Right ventricle myocardium inferior (tissue), 1 donor: ENCODE results near the gene NAGK. TPM values are rescaled to one million over a fixed set of nuclear protein-coding genes. Genes with fewer than 3 reads are reported as not detected.
"Not testable (repeated sequence)": the region's sequence is repeated elsewhere in the genome, so short reads cannot be mapped to it uniquely, and the experiment has no call there.

Source experiments
- ATAC-seq: fragments of 200-7000 bp; cut with Tn5 transposase; one replicate; pipeline ENCODE4 v1.9.1; 2020; ENCODE audit warnings: mild to moderate bottlenecking, moderate library complexity
- DNase-seq: peaks from one replicate; pipeline ENCODE4 v3.0.0; 2021; ENCODE audit errors: missing footprints
- intact Hi-C: fragments of 100-400 bp; cut with DNase I; formaldehyde crosslinking; loops from one replicate; pipeline ENCODE4 v1.11.0; 2022
- long read RNA-seq: library from polyadenylated mRNA; unstranded; transcript quantifications from one replicate; pipeline ENCODE4 v2.0.0, GENCODE V29; 2021
- total RNA-seq: library from RNA; stranded (reverse); fragmentation: NEBNext Ultra II Directional; extraction: Animal tissue kit (Norgen Biotek cat#: 25700); gene quantifications from one replicate; pipeline ENCODE4 v1.2.1, GENCODE V29; 2021
- donor health status: DM: no; HTN: yes; CAD: no; lungs with severe emphysema.

NAGK gene
- 56.0 TPM for total RNA-seq
- long read RNA-seq, transcript NAGK-229 (10 exons, 1,801 nt) = major isoform, 22 of 28 reads
- long read RNA-seq, partial matches to known transcripts = 0 of 28 reads
- long read RNA-seq, other reads (novel, unspliced or antisense) = 6 of 28 reads

DNA sequence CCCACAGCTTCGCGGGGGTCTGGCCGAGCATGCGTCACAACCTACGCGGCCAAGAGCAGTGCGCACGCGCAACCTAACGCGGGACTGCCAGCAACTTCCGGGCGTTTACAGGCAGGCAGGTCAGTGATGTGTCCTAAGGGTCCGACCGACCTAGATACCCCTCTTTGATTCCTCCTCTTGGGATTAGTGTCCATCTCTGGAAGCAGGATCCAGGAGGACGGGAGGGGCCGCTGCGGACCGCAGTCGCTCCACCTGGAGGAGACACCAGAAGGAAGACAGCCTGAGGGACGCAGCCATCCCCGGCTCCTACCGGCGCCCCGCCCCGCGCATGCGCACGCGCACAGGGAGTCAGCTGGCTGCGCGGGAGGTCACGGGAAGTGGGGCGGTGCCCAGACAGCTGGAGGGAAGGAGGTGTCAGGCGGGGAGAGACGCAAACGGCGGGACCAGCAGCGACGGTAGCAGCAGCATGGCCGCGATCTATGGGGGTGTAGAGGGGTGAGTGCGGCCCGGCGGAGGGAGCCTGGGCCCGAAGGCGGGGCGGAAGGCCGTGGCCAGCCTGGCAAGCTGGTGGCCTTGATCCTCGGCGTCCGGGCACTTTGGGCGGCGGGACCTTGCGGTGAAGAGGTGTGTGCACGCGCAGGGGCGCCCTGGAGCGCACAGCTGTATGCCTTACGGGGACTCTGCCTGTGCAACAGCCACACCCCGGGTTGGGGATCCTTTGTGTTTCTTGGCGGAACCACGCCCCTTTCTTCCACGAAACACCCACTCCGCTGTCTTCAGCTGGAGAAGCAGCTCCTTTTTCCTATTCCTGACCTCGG, at the start of gene NAGK:
Gene NAGK (plus strand): TSS at position 431 of the 818 bp plus-strand sequence. CDS start 36 bp downstream, at position 467.
- intact Hi-C loops = loop anchor here (2.0 kb wide), 2 partner anchors 62 to 74 kb away; partner anchors contain the start of genes MCEE, MPHOSPH10 and TEX261

DNA sequence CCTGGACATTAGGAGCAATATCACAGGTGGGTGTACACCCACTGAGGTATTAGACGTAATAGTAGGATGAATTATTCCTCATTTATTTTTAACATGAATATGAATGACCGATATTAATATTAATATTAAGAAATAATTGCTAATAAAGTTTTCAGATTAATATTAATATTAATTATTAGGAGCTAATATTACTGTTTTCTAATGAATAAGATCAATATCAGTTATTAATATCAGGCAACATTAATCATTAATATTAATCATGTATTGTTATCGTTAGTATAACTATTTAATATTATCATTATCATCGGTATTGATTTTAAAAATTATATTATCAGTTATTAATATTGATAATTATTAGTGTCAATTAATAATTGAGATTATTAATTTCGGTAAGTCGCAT, 48.5 kb upstream of the NAGK start:
- intact Hi-C loops, DNase-seq, ATAC-seq: not testable (repeated sequence)

More for the DNA sequence above, at the start of gene NAGK:
- DNase-seq (peak; percentile 99), ATAC-seq (peak; percentile 95)

DNA sequence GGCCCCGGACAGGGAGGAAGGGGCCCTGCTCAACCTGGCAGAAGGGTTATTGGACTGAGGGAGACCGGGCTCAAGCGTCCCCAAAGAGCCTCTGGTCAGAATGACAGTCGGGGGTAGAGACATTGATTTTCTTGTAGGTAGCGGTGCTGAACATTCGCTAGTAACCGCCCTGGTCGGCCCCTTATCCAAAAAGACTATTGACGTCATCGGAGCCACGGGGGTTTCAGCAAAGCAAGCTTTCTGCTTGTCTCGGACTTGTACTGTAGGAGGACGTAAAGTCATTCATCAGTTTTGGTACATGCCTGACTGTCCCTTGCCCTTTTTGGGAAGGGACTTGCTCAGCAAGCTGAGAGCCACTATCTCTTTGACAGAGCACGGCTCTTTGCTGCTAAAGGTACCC, 47.1 kb upstream of the NAGK start:
- intact Hi-C loops, DNase-seq, ATAC-seq: not testable (repeated sequence)

DNA sequence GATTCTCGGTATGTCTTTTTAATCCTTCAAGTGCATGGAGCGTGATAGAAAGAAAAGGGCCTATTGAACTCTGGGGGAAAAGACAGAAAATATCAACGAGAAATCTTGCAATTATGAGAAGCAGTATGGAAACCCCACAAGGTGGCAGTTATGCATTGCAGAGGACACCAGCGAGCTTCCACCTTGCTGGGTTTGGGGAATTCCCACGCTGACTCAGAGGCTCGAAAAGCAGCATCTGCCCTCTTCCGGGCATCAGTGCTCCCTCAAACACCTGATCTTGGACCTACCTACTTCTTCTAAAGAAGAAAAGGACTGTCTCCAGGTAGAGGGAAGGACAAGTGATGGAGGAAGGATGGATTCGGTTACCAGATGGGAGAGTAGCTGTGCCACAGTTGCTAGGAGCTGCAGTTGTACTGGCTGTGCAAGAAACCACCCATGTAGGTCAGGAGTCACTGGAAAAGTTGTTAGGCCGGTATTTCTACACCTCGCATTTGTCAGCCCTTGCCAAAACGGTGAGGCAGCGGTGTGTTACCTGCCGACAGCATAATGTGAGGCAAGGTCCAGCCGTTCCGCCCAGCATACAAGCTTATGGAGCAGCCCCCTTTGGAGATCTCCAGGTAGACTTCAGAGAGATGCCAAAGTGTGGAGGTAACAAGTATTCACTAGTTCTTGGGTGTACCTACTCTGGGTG, 44.8 kb upstream of the NAGK start:
- DNase-seq, ATAC-seq, intact Hi-C loops: not testable (repeated sequence)

DNA sequence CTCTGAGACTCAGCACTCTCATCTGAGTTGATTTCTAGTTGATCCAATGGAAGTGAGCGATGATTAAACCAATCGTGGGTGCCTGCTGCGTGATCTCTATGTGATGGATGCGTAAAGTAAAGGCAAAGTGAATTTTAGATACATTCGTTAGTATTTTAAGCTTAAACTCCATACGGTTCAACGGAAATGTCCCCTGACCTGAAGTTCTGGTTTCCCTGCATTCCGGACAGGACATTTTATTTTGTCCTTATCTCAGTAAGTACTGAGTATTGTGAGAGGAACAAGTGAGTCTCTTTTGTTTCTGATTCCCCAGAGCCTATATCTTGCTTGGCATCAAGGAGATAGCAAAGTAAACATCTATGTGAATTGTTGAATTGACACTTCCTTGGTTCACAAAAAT, 32.2 kb upstream of the NAGK start:
- DNase-seq, ATAC-seq, intact Hi-C loops: not testable (repeated sequence)

DNA sequence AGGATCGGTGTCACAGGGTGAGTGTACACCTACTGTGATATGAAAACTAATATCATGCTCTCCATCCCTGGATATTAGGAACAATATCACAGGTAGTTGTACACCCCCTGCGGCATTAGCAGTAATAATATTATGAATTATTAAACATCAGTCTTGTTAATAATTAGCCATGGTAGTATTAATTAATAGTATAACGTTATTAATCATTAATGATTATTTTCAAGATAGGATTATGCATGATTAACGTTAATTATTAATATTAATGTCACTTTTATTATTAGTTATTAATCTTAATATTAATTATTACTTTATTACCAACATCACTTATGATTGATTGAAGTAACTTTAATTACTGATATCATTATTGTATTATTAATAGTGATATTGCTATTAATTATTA, 26.2 kb upstream of the NAGK start:
- ATAC-seq (no peak), DNase-seq (no peak)
- intact Hi-C loops = no loop called here

- intact Hi-C loops = no loop called here
- ATAC-seq (no peak), DNase-seq (no peak)
Measured at GRCh38 chr2:71043531-71044407, 24.7 kb upstream of the NAGK start.

GRCh38 chr2:71045151-71045550, 23.3 kb upstream of the NAGK start:
- intact Hi-C loops = no loop called here
- ATAC-seq = no peak
- no peak for DNase-seq

DNA sequence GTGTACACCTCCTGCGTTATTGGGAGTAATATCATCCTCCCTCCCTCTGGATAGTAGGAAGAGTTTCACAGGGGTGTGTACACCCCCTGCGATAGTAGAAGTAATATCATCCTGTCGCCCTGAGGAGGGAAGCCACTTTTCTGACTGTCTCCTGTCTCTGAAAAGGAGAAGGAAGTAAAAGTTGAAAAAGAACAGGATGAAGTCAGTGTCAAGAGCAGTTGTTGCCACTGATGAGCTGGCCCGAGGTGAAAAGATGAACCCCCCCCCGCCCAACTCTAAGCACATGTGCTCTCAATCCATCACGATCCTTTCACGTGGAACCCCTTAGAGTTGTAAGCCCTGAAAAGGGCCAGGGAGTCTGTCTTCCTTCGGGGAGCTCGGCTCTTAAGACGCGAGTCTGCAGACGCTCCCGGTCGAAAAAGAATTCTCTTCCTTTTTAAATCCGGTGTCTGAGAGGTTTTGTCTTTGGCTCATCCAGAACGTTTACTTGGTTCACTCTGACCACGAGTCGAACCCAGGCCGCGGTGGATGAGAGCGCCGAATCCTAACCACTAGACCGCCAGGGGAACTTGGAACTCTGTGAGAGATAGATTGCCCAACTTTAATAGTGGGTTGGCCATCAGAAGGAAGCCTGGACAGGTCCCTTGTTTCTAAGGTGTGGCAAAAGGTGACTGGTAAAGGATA, 22.4 kb upstream of the NAGK start:
- intact Hi-C loops = no loop called here

DNA sequence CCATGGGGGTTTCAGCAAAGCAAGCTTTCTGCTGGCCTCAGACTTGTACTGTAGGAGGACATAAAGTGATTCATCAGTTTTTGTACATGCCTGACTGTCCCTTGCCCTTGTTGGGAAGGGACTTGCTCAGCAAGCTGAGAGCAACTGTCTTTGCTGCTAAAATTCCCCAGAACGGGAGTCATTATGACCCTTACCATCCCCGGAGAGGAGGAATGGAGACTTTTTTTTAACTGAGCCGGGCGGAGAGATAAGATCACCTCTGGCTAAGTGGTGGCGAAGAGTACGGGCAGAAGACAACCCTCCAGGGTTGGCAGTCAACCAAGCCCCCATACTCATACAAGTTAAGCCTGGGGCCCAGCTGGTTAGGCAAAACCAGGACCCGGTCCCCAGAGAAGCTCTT, 20.4 kb upstream of the NAGK start:
- DNase-seq = no peak
- ATAC-seq = no peak
- intact Hi-C loops = no loop called here

More for the DNA sequence above, 22.4 kb upstream of the NAGK start:
- ATAC-seq (no peak), DNase-seq (no peak)

DNA sequence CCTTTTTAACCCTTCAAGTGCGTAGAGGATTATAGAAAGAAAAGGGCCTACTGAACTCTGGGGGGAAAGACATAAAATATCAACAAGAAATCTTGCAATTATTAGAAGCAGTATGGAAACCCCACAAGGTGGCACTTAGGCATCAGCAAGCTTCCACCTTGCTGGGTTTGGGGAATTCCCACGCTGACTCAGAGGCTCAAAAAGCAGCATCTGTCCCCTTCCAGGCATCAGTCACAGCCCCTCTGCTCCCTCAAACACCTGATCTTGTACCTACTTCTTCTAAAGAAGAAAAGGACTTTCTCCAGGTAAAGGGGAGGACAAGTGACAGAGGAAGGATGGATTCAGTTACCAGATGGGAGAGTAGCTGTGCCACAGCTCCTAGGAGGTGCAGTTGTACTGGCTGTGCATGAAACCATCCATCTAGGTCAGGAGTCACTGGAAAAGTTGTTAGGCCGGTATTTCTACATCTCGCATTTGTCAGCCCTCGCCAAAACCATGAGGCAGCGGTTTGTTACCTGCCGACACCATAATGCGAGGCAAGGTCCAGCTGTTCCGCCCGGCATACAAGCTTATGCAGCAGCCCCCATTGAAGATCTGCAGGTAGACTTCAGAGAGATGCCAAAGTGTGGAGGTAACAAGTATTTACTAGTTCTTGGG, 18.6 kb upstream of the NAGK start:
- ATAC-seq, intact Hi-C loops, DNase-seq: not testable (repeated sequence)

GRCh38 chr2:71055206-71055740, 13.2 kb upstream of the NAGK start:
- ATAC-seq, DNase-seq, intact Hi-C loops: not testable (repeated sequence)

DNA sequence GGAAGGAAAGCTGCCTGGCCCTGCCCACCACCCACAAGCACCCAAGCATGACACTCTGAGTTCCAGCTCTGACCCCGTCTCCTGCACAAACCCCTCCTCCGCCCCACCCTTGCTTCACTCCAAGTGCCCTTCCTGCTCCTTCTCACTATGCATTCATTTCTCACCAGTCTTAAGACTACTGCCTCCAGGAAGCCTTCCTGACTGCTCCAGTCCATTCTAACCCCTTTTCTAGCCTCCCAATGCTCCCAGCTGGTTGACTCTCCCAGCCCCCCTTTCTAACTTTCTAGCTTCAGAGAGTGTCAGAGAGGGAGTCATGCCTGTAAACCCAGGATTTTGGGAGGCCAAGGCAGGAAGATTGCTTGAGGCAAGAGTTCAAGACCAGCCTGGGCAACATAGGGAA, 8.2 kb upstream of the NAGK start:
- no peak for ATAC-seq
- DNase-seq = no peak
- intact Hi-C loops = no loop called here

- DNase-seq (no peak), ATAC-seq (no peak)
- intact Hi-C loops = no loop called here
Measured at GRCh38 chr2:71060871-71061270, 7.6 kb upstream of the NAGK start.

- intact Hi-C loops = no loop called here
- ATAC-seq = no peak
Measured at GRCh38 chr2:71063216-71063615, 5.2 kb upstream of the NAGK start.

DNA sequence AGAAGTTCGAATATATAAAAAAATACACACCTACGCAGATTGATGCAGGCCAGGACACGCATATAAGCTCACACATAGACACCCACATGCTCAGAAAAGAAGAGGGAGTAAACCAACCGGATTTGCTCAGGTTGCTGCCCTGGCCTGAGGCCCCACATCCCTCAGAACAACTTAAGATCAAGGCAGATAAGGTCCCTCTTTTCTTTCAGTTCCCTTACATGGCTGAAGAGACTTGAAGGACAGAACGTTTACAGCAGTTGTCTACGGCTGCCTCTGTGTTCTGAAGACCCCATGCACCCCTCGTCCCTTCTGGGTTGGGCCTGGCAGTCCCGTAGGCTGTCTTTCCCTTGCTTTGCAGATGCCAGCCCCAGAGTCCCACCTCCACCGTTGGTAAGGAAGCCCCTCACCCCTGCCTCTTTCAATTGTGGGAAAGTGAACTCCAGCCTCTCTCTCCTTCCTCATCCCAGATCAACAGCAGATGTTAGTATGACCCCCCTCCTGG, 4.3 kb upstream of the NAGK start:
- intact Hi-C loops = no loop called here
- ATAC-seq = no peak
- DNase-seq = no peak

More at GRCh38 chr2:71063216-71063615, 5.2 kb upstream of the NAGK start:
- no peak for DNase-seq
